ENCODE data around the gene TINAGL1. TPM values are rescaled to one million over a fixed set of nuclear protein-coding genes. Genes with fewer than 3 reads are reported as not detected.

The TINAGL1 gene
- total RNA-seq, 4 donors from 2014 or later: 229 to 300 (median 272) TPM

GRCh38 chr1:31577515-31578192, 1.3 kb downstream of the TINAGL1 start:
- H3K9me3 ChIP-seq: no peaks in the 10 kb centered on the region
- peak overlapping the region; percentile 90 to 98 (median 92) for H3K27ac ChIP-seq
- peaks cover 26 to 72% (median 69%) of the 10 kb centered on the region in 4 donors for H3K4me1 ChIP-seq
- H3K27me3 ChIP-seq: no peaks in the 10 kb centered on the region
- TF ChIP-seq, protein P1, sequence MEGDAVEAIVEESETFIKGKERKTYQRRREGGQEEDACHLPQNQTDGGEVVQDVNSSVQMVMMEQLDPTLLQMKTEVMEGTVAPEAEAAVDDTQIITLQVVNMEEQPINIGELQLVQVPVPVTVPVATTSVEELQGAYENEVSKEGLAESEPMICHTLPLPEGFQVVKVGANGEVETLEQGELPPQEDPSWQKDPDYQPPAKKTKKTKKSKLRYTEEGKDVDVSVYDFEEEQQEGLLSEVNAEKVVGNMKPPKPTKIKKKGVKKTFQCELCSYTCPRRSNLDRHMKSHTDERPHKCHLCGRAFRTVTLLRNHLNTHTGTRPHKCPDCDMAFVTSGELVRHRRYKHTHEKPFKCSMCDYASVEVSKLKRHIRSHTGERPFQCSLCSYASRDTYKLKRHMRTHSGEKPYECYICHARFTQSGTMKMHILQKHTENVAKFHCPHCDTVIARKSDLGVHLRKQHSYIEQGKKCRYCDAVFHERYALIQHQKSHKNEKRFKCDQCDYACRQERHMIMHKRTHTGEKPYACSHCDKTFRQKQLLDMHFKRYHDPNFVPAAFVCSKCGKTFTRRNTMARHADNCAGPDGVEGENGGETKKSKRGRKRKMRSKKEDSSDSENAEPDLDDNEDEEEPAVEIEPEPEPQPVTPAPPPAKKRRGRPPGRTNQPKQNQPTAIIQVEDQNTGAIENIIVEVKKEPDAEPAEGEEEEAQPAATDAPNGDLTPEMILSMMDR (IDR thresholded peaks at IDR 0.05): no peak
- peak; percentile 27 to 59 (median 58) for TF ChIP-seq POLR2AphosphoS5 (IDR thresholded peaks at IDR 0.05)
- TF ChIP-seq EP300 (IDR thresholded peaks at IDR 0.05; ENCODE audit: low read depth): no peak
- TF ChIP-seq POLR2A (IDR thresholded peaks at IDR 0.05): no peak
- no peak for DNase-seq
- in situ Hi-C loops (cut with MboI; ENCODE audit: low pct_ligation_motif_present in 1 of 4, low pct_unique_long_range_greater_than_20kb in 1 of 4, low sequenced_read_pairs in 3 of 4): no loop called here
- WGBS, 2 donors (ENCODE audit: low coverage in 1 of 2): 24 to 50% methylated on average over 1 to 6 of the region's 6 CpGs
- H3K4me3 ChIP-seq: peak overlapping the region; percentile 50 to 72 (median 72)
- intact Hi-C loops (cut with DNase I; ENCODE audit: low total_unique reads): no loop called here
- no peaks in the 10 kb centered on the region for H3K36me3 ChIP-seq

DNA sequence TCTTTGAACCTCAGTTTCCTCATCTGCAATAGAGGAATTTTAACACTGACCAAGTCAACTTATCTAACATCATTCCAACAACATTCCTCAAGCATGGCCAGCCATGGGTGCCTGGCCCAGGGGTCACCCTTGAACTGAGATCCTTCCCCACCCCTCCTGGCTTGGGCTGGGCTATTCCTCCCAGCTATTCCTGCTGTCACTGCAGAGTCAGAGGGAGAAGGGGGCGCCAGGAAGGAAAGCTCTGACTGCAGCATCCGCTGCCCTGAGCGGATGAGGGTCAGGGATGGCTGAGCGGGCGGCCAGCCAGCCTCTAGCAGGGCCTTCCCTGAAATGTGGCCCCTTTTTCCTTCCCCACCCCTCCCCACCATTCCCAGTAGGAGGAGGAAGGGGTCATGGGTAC, 3.1 kb downstream of the TINAGL1 start:
- H3K4me1 ChIP-seq: peaks cover 37 to 73% (median 68%) of the 10 kb centered on the region in 4 donors
- H3K9me3 ChIP-seq: no peaks in the 10 kb centered on the region
- in situ Hi-C loops (cut with MboI; ENCODE audit: low pct_ligation_motif_present in 1 of 4, low pct_unique_long_range_greater_than_20kb in 1 of 4, low sequenced_read_pairs in 3 of 4) (no loop called here), intact Hi-C loops (cut with DNase I; ENCODE audit: low total_unique reads) (no loop called here)
- no peaks in the 10 kb centered on the region for H3K36me3 ChIP-seq
- TF ChIP-seq POLR2A (IDR thresholded peaks at IDR 0.05): no peak
- no peak for DNase-seq
- H3K27me3 ChIP-seq: no peaks in the 10 kb centered on the region
- peak overlapping the region; percentile 89 to 93 (median 92) for H3K27ac ChIP-seq
- 61% methylated on average over 5 of the region's 5 CpGs; no CpG with 5 or more reads in 1 of the 2 donors for WGBS, 2 donors (ENCODE audit: low coverage in 1 of 2)
- peak overlapping the region in 2 of 4 donors; percentile 15 to 21 for H3K4me3 ChIP-seq

GRCh38 chr1:31580513-31580870, 4.2 kb downstream of the TINAGL1 start:
- Histone ChIP-seq H3K4me1 (peaks cover 40 to 67% (median 64%) of the 10 kb centered on the region in 4 donors), H3K9me3 (no peaks in the 10 kb centered on the region), H3K4me3 (peak overlapping the region in 1 of 4 donors; percentile 13), H3K27ac (peak overlapping the region; percentile 89 to 93 (median 92)), H3K27me3 (no peaks in the 10 kb centered on the region), H3K36me3 (no peaks in the 10 kb centered on the region)
- intact Hi-C loops (cut with DNase I; ENCODE audit: low total_unique reads): no loop called here
- TF ChIP-seq POLR2AphosphoS5 (IDR thresholded peaks at IDR 0.05): peak in 1 of 3 donors; percentile 26
- peak; percentile 58 for TF ChIP-seq EP300 (IDR thresholded peaks at IDR 0.05; ENCODE audit: low read depth)
- TF ChIP-seq, protein P1 (IDR thresholded peaks at IDR 0.05): no peak
- TF ChIP-seq POLR2A (IDR thresholded peaks at IDR 0.05): no peak
- DNase-seq: no peak
- in situ Hi-C loops (cut with MboI; ENCODE audit: low pct_ligation_motif_present in 1 of 4, low pct_unique_long_range_greater_than_20kb in 1 of 4, low sequenced_read_pairs in 3 of 4): no loop called here
- 35 to 43% methylated on average over 4 to 5 of the region's 5 CpGs for WGBS, 2 donors (ENCODE audit: low coverage in 1 of 2)

DNA sequence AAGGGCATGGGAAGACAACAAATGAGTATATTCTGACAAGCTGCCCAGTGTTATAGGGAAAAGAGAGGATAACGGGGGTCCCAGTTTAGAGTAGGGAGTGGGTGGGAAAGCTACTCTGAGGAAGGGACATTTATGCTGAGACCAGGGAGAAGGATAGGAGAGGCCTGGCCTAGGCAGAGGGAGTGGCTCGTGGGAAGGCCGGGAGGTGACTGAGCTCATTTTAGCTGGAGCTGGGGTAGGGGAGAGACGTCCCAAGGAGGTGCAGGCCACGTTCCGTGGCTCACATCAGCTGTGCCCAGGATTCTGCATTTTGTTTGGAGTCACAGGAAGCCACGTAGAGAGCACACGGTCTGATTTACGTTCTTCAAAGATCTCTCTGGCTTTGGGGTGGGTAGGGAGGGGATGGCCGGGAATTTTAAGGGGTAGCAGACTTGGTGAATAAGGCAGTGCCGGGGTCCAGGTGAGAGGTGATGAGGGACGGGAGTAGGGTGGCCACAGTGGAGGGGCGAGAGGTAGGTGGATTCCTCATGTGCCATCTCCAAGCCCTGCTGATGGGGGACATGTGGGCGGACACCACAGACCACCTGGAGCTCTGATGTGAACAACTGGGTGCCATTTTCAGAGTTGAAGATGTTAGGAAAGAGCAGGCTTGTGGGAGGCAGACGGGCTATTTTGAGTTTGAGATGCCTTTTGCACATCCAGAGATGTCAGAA, 4.7 kb downstream of the TINAGL1 start:
- TF ChIP-seq, protein P1 (IDR thresholded peaks at IDR 0.05): no peak
- TF ChIP-seq POLR2A (IDR thresholded peaks at IDR 0.05) (no peak), EP300 (IDR thresholded peaks at IDR 0.05; ENCODE audit: low read depth) (no peak), POLR2AphosphoS5 (IDR thresholded peaks at IDR 0.05) (no peak)
- Histone ChIP-seq H3K27ac (peak overlapping the region; percentile 89 to 93 (median 92)), H3K36me3 (no peaks in the 10 kb centered on the region), H3K27me3 (no peaks in the 10 kb centered on the region), H3K4me3 (no peak overlapping the region), H3K4me1 (peaks cover 36 to 62% (median 59%) of the 10 kb centered on the region in 4 donors), H3K9me3 (no peaks in the 10 kb centered on the region)
- DNase-seq: no peak
- 62 to 79% methylated on average over 5 to 15 of the region's 15 CpGs for WGBS, 2 donors (ENCODE audit: low coverage in 1 of 2)
- intact Hi-C loops (cut with DNase I; ENCODE audit: low total_unique reads) (no loop called here), in situ Hi-C loops (cut with MboI; ENCODE audit: low pct_ligation_motif_present in 1 of 4, low pct_unique_long_range_greater_than_20kb in 1 of 4, low sequenced_read_pairs in 3 of 4) (no loop called here)
